Astrocyte (in vitro differentiated cells and primary cell): ENCODE data around the gene FAM240A. TPM values are rescaled to one million over a fixed set of nuclear protein-coding genes. Genes with fewer than 3 reads are reported as not detected.
"Not testable (repeated sequence)": the region's sequence is repeated elsewhere in the genome, so short reads cannot be mapped to it uniquely, and the experiment has no call there.

Experiments used
- DNase-seq: peaks from one replicate; pipeline ENCODE4 v3.0.0-alpha.2; 2010; ENCODE audit warnings: low read depth
- FAIRE-seq: peaks from 2 replicates; lab custom pipeline; 2011; peaks lifted over from hg19 to GRCh38; lab: Jason Lieb, UNC
- H2AFZ ChIP-seq: 2 replicates; pipeline ENCODE4 v1.6.0; 2012; ENCODE audit warnings: low read depth, low read length, inconsistent platforms
- H3K27ac ChIP-seq: 2 replicates; pipeline ENCODE4 v1.5.1; 2011; ENCODE audit warnings: low read depth, low read length, inconsistent platforms
- H3K27me3 ChIP-seq: 2 replicates; pipeline ENCODE4 v1.6.0; 2011; ENCODE audit warnings: low read length, inconsistent platforms; ENCODE audit not compliant: insufficient read depth
- H3K36me3 ChIP-seq: 2 replicates; pipeline ENCODE4 v1.5.1; 2011; ENCODE audit warnings: low read length, inconsistent platforms; ENCODE audit not compliant: insufficient read depth
- H3K4me1 ChIP-seq: 2 replicates; pipeline ENCODE4 v1.5.1; 2011; ENCODE audit warnings: low read length, inconsistent platforms; ENCODE audit not compliant: insufficient read depth
- H3K4me2 ChIP-seq: 2 replicates; pipeline ENCODE4 v1.6.0; 2012; ENCODE audit warnings: low read length, inconsistent platforms
- H3K4me3 ChIP-seq: 2 replicates; pipeline ENCODE4 v1.5.1; 2011; ENCODE audit warnings: low read depth, mild to moderate bottlenecking, low read length, inconsistent platforms; ENCODE audit not compliant: insufficient read depth
- H3K79me2 ChIP-seq: 2 replicates; pipeline ENCODE4 v1.6.0; 2012; ENCODE audit warnings: mild to moderate bottlenecking, low read length, inconsistent platforms; ENCODE audit not compliant: insufficient read depth
- H3K9ac ChIP-seq: 2 replicates; pipeline ENCODE4 v1.6.0; 2012; ENCODE audit warnings: mild to moderate bottlenecking, low read length, inconsistent platforms
- H3K9me3 ChIP-seq: 2 replicates; pipeline ENCODE4 v1.5.1; 2012; ENCODE audit warnings: low read depth, mild to moderate bottlenecking, low read length, inconsistent platforms; ENCODE audit not compliant: insufficient read depth
- H4K20me1 ChIP-seq: 2 replicates; pipeline ENCODE4 v1.6.0; 2012; ENCODE audit warnings: low read length, inconsistent platforms; ENCODE audit not compliant: insufficient read depth
- H3K27ac Mint-ChIP-seq: one replicate; pipeline ENCODE4 v1.8.0; 2021; ENCODE audit warnings: mild to moderate bottlenecking, mixed read lengths; ENCODE audit not compliant: unreplicated experiment
- H3K27me3 Mint-ChIP-seq: one replicate; pipeline ENCODE4 v1.8.0; 2021; ENCODE audit warnings: low read depth, mixed read lengths; ENCODE audit not compliant: unreplicated experiment
- H3K36me3 Mint-ChIP-seq: one replicate; pipeline ENCODE4 v1.8.0; 2021; ENCODE audit warnings: low read depth, mixed read lengths; ENCODE audit not compliant: unreplicated experiment
- H3K4me1 Mint-ChIP-seq: one replicate; pipeline ENCODE4 v1.8.0; 2021; ENCODE audit warnings: low read depth, mixed read lengths; ENCODE audit not compliant: unreplicated experiment
- H3K4me3 Mint-ChIP-seq: one replicate; pipeline ENCODE4 v1.8.0; 2021; ENCODE audit warnings: mild to moderate bottlenecking, moderate library complexity, mixed read lengths; ENCODE audit not compliant: unreplicated experiment
- H3K9me3 Mint-ChIP-seq: one replicate; pipeline ENCODE4 v1.8.0; 2021; ENCODE audit warnings: mild to moderate bottlenecking, mixed read lengths; ENCODE audit not compliant: unreplicated experiment
- CTCF ChIP-seq: IDR thresholded peaks from 2 replicates; pipeline ENCODE4 v1.5.1; 2011; ENCODE audit warnings: low read depth, mild to moderate bottlenecking, inconsistent platforms, low read length, moderate library complexity; ENCODE audit not compliant: insufficient read depth
- EZH2 ChIP-seq: IDR thresholded peaks from 2 replicates; pipeline ENCODE4 v1.6.1; 2012; ENCODE audit warnings: mild to moderate bottlenecking, low read length, inconsistent platforms; ENCODE audit not compliant: insufficient read depth
- total RNA-seq: library from RNA; stranded (reverse); gene quantifications from 2 replicates; pipeline ENCODE4 v1.2.1, GENCODE V29; 2021

Gene FAM240A
- total RNA-seq, 1 donor from 2014 or later: not detected

- H3K9me3 ChIP-seq: no peaks in the 10 kb centered on the region
- DNase-seq (no peak), FAIRE-seq (no peak)
- no peak overlapping the region for H3K9ac ChIP-seq
- H3K4me3 Mint-ChIP-seq: no peak overlapping the region
- no peak overlapping the region for H2AFZ ChIP-seq
- H3K27ac ChIP-seq: no peak overlapping the region
- peaks cover 16% of the 10 kb centered on the region for H3K9me3 Mint-ChIP-seq
- H3K4me2 ChIP-seq: no peak overlapping the region
- H3K4me3 ChIP-seq: no peak overlapping the region
- peaks cover 10% of the 10 kb centered on the region for H3K27me3 Mint-ChIP-seq
- H4K20me1 ChIP-seq: no peaks in the 10 kb centered on the region
- no peaks in the 10 kb centered on the region for H3K4me1 Mint-ChIP-seq
- H3K36me3 Mint-ChIP-seq: no peaks in the 10 kb centered on the region
- TF ChIP-seq CTCF: no peak
- no peak for TF ChIP-seq EZH2
- no peaks in the 10 kb centered on the region for H3K79me2 ChIP-seq
- no peaks in the 10 kb centered on the region for H3K4me1 ChIP-seq
- no peak overlapping the region for H3K27ac Mint-ChIP-seq
- H3K27me3 ChIP-seq: peaks cover 7% of the 10 kb centered on the region
- H3K36me3 ChIP-seq: no peaks in the 10 kb centered on the region
Observed at GRCh38 chr3:46586738-46587246, 25.5 kb upstream of the FAM240A start.

- not testable (repeated sequence) for H3K4me1 Mint-ChIP-seq, H3K27me3 Mint-ChIP-seq, H3K27me3 ChIP-seq, H3K27ac Mint-ChIP-seq, H3K9me3 ChIP-seq, H4K20me1 ChIP-seq, FAIRE-seq, H3K79me2 ChIP-seq, H3K4me3 ChIP-seq, H3K4me1 ChIP-seq, DNase-seq, H2AFZ ChIP-seq, H3K4me2 ChIP-seq, H3K27ac ChIP-seq, H3K36me3 Mint-ChIP-seq, H3K36me3 ChIP-seq, H3K4me3 Mint-ChIP-seq, H3K9ac ChIP-seq
- peaks cover 17% of the 10 kb centered on the region for H3K9me3 Mint-ChIP-seq
Observed at GRCh38 chr3:46587268-46587667, 25.1 kb upstream of the FAM240A start.

GRCh38 chr3:46593274-46593862 lies 19.0 kb upstream of the FAM240A start:
- no peak for TF ChIP-seq CTCF
- TF ChIP-seq EZH2: no peak
- H3K79me2 ChIP-seq: no peaks in the 10 kb centered on the region
- Mint-ChIP-seq H3K4me3 (no peak overlapping the region), H3K27me3 (peaks cover 5% of the 10 kb centered on the region), H3K27ac (no peak overlapping the region), H3K9me3 (peaks cover 4% of the 10 kb centered on the region), H3K4me1 (no peaks in the 10 kb centered on the region), H3K36me3 (no peaks in the 10 kb centered on the region)
- DNase-seq (no peak), FAIRE-seq (no peak)
- H3K9ac ChIP-seq: no peak overlapping the region
- no peak overlapping the region for H2AFZ ChIP-seq
- no peak overlapping the region for H3K4me2 ChIP-seq
- no peaks in the 10 kb centered on the region for H3K36me3 ChIP-seq
- H4K20me1 ChIP-seq: no peaks in the 10 kb centered on the region
- H3K27ac ChIP-seq: no peak overlapping the region
- no peak overlapping the region for H3K4me3 ChIP-seq
- H3K4me1 ChIP-seq: no peaks in the 10 kb centered on the region
- H3K27me3 ChIP-seq: peaks cover 5% of the 10 kb centered on the region
- H3K9me3 ChIP-seq: no peaks in the 10 kb centered on the region
